GM19324 (cell line): ENCODE measurements around the gene STK38L.
A peak's percentile ranks its signal among the peaks of the same experiment; 100 is the strongest.

Experiments
- ATAC-seq: cut with Tn5 transposase; IDR thresholded peaks from one replicate; pipeline ENCODE4 v1.9.1; 2021; ENCODE audit warnings: mild to moderate bottlenecking, moderate library complexity; ENCODE audit not compliant: unreplicated experiment, low FRiP score

The STK38L gene

GRCh38 chr12:27243804-27244688, at the start of gene STK38L:
STK38L (plus strand) TSS chr12:27244286; CDS start chr12:27297721, 53,435 bp downstream.
- peak; percentile 97 for ATAC-seq

GRCh38 chr12:27194644-27195043, 49.4 kb upstream of the STK38L start:
- no peak for ATAC-seq

- no peak for ATAC-seq
Observed at GRCh38 chr12:27198036-27198435, 46.0 kb upstream of the STK38L start.

- no peak for ATAC-seq
Observed at GRCh38 chr12:27199638-27200300, 44.3 kb upstream of the STK38L start.

- no peak for ATAC-seq
Observed at GRCh38 chr12:27201169-27201568, 42.9 kb upstream of the STK38L start.

- no peak for ATAC-seq
Observed at GRCh38 chr12:27206801-27207502, 37.1 kb upstream of the STK38L start.

GRCh38 chr12:27207615-27208413, 36.3 kb upstream of the STK38L start:
- peak; percentile 67 for ATAC-seq

- no peak for ATAC-seq
Observed at GRCh38 chr12:27208414-27208750, 35.7 kb upstream of the STK38L start.

GRCh38 chr12:27209257-27209910, 34.7 kb upstream of the STK38L start:
- ATAC-seq = no peak

GRCh38 chr12:27210187-27210586, 33.9 kb upstream of the STK38L start:
- ATAC-seq = no peak

GRCh38 chr12:27212861-27213260, 31.2 kb upstream of the STK38L start:
- ATAC-seq = no peak

GRCh38 chr12:27213304-27213703, 30.8 kb upstream of the STK38L start:
- no peak for ATAC-seq

GRCh38 chr12:27213830-27214787, 30.0 kb upstream of the STK38L start:
- no peak for ATAC-seq

GRCh38 chr12:27217590-27217989, 26.5 kb upstream of the STK38L start:
- ATAC-seq = no peak

- no peak for ATAC-seq
Observed at GRCh38 chr12:27219693-27220054, 24.4 kb upstream of the STK38L start.

- ATAC-seq = peak; percentile 48
Observed at GRCh38 chr12:27220055-27220987, 23.8 kb upstream of the STK38L start.

GRCh38 chr12:27220988-27221345, 23.1 kb upstream of the STK38L start:
- ATAC-seq = no peak
